GM18517 (cell line): ENCODE results near the gene ASB7.

Source experiments
- ATAC-seq: cut with Tn5 transposase; IDR thresholded peaks from one replicate; pipeline ENCODE4 v1.9.1; 2021; ENCODE audit warnings: mild to moderate bottlenecking, moderate library complexity; ENCODE audit not compliant: unreplicated experiment

The ASB7 gene

DNA sequence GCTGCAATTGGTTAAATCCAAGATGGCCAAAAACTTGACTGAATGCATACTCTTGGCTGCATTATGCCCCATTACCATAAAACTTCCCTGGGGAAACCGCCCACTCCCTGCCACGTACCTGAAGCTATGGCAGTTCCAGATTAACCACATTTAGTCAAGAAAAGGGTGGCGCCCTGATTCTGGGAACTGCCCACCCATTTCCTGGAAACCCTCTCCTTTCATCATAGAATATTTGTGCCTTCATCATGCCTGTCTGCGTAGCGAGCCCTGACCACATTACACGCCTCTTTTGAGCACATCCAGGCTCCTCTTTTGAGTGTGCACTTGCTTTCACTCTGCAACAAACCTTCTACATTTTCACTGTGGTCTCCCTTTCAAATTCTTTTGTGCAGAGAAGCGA, 5.6 kb upstream of the ASB7 start:
- peak; percentile 70 for ATAC-seq

- no peak for ATAC-seq
These were observed 4.5 kb upstream of the ASB7 start for GRCh38 chr15:100597862-100598261.

DNA sequence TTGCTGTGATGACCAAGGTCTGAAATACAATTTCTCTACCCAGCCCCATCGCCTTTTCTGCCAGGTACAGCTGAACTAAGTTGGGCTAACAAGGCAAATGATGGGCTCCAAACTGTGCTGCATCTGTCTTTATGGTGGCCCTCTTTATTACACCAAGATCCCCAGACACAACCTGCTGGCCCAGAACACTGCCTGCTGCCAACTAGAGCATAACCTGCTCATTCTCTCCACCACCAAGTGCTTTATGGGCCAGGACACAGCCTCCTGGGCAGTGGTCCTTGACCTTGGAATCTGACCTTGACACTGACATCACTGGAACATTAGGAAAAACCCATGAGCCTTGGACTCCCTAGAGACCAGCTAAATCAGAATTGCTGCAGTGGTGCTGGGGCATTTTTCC, 3.7 kb upstream of the ASB7 start:
- no peak for ATAC-seq

GRCh38 chr15:100601163-100601562, 1.2 kb upstream of the ASB7 start:
- no peak for ATAC-seq

- ATAC-seq, result no peak
These were observed 749 bp upstream of the ASB7 start for GRCh38 chr15:100601617-100602063.

DNA sequence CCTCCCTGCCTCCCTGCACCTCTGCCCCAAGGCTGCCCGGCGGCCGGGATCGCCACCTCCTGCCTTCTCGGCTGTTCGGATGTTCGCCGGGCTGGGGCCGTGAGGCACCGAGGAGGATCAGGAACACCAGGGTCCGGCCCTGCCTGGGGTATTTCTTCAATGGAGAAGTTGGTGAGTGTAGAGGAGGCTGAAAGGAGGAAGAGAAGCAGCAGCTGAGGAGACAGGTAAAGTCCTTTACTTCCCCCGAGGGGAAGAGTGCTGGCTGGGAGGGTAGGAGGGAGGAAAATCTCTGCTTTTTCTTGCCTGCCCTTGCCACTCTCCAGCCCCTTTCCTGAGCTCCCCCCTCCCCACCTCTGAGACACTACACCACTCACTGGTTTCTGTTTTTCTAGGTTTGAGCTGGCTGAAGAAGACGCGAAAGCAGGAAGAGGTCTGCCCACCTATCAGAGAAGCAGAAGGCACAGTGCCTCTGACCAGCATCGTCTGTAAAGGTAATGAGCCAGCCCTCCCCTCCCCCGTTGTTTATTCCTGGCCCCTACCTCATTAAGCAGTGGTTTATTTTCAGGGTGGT, 519 bp downstream of the ASB7 start:
- ATAC-seq, result peak; percentile 39

- ATAC-seq, result no peak
These were observed 10.2 kb downstream of the ASB7 start for GRCh38 chr15:100612539-100612938.

DNA sequence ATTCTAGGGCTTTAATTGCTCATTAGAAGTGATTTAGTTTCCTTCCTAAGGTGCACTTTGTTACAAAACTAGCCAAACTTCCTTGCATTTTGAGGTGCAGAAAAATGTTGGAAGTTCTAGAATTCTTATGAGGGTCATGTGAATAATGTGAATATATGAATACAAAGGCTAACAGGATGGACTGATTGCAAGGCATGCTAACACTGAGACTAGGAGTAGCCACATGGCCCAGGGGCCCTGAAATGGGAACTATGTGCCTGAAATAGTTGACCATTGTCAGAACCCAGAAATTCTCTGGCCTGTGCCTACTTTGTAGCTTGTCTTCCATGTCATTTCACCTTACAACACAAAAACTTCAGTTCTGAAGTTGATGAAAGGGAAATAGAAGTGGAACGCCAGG, 10.8 kb downstream of the ASB7 start:
- ATAC-seq, result no peak

- ATAC-seq, result no peak
These were observed 11.9 kb downstream of the ASB7 start for GRCh38 chr15:100614336-100614735.

DNA sequence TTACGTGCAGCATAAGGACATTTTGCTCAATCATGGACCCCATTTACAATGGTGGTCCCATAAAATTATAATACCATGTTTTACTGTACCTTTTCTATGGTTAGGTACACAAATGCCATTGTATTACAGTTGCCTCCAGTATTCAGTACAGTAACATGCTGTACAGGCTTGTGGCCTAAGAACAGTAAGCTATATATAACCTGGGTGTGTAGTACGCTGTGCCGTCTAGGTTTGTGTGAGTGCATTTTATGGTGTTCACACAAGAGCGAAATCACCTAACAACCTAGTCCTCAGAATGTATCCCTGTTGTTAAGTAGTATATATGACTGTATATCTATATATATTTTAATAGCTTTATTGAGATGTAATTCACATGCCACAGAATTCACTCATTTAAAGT, 12.5 kb downstream of the ASB7 start:
- no peak for ATAC-seq

DNA sequence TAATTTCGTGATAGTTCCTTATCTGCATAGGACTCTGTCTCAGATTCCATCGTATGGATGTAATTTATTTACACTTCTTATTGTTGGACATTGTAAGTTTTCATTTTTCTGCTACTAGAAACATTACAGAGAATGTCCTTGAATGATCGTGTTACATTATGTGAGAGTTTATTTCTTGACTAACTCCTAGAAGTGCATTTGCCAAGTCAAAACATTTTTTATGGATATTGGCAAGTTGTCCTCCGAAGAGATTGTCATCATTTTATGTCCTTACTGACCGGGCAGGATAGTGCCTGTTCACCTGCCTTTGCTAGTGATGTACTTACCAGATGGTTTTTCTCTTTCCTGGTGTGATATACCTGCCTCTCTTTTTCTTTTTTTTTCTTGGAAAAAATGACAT, 13.4 kb downstream of the ASB7 start:
- no peak for ATAC-seq

DNA sequence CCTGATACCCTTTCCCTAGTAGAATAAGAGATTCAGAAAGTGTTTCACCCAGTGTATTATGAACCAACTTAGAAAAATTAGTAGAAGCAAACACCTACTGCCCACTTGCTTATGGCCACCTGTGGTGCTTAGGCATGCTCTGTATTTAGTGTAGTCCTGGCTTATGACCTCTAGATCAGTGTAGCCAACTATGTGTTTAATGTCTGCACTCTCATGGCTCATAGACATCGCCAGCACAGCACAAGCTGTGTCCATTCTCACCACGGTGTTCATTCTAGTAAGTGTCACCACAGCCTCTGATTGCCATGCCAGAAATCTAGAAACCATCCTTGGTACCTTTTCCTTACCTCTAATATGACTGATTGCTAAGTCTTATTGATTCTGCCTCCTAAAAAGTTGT, 14.3 kb downstream of the ASB7 start:
- ATAC-seq, result no peak

DNA sequence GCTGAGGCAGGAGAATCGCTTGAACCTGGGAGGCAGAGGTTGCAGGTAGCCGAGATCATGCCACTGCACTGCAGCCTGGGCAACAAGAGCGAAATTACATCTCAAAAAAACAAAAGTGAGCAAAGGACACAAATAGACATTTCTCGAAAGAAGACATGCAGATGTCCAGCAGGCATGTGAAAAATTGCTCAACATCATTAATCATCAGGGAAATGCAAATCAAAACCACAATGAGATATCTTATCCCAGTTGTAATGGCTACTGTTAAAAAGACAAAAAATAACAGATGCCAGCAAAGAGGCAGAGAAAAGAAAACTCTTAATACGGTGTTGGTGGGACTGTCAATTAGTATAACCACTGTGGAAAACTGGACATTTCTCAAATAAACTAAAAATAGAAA, 20.9 kb downstream of the ASB7 start:
- ATAC-seq, result no peak

- peak; percentile 77 for ATAC-seq
These were observed 25.5 kb downstream of the ASB7 start for GRCh38 chr15:100627789-100628395.

DNA sequence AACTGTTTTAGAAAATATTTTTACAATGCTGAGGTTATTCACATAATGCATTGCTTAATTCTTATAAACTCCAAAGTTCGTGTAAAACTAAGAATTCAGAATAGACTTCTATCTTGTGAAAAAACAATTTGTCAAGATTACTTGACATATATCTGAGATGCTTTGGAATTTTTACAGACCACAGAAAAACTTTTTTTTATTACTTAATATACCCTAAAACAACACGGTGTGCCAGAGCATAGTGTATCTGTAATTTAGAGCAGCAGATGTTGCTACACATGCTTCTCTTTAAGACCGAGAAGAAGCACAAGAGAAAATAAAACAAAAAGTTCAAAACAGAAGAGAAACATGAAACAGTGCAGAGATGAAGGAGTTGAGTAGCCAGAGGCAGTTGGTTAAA, 26.4 kb downstream of the ASB7 start:
- no peak for ATAC-seq

DNA sequence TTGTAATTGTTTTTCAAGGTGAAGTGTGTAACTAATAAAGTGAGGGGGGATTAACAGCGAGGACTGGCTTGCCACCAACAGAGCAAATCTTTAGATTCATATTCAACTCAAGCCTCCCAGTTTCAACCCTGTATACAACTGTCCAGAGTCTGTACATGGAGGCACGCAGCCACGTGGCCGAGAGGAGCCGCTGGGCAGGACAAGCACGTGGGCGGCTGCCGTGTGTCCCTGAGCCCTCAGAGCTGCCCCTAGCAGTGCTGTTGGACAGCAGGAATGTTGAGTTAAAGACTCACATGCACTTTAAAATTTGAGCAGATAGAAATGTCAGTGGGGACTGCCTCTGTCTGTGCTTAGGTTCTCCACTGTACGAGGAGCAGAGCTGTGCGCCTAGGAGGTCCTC, 29.4 kb downstream of the ASB7 start:
- ATAC-seq, result no peak

DNA sequence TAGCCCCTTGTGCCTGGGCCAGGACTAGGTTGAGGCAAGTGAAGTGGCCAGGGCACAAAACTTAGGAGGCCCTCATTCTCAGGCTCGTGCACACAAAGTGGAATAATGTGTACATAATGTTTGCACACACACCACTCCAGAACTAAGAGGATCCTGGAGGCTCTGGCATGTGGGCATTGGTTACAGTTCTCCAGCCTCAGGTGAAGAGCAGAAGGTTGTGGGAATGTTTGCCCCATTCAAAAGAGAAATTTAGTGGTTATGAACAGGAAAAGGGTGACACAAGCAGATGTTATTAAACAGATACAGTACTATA, 31.3 kb downstream of the ASB7 start:
- ATAC-seq, result no peak

DNA sequence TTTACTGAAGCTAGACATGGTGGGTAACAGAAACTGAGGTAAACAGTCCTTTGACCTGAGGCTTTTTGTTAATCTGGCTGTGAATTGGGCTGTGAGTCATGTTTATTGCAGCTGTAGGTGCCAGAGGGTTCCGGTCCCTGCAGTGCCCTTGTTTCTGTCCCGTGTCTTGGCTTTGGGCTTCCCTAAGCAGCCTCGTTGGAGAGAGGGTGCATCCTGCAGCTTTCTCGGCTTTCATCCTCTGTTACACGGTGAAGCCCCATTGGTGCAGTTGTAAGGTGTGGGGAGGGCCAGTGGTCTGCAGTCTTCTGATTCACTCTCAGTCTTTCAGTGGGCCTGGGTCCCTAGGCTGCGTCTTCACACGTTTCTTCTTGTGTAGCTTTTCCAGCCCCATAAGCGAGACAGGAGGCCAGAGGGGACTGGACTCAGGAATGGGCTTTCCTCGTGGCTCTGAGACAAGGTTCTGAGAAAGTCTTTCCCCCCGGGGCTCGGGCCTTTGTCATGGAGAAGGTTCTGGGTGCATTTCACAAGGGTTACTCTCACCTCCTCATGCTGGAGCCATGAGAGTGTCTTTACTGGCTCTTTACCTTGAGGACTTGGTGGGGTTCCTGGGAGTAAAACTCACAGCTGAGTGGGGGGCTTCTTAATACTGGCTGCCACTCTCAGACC, 33.1 kb downstream of the ASB7 start:
- no peak for ATAC-seq

DNA sequence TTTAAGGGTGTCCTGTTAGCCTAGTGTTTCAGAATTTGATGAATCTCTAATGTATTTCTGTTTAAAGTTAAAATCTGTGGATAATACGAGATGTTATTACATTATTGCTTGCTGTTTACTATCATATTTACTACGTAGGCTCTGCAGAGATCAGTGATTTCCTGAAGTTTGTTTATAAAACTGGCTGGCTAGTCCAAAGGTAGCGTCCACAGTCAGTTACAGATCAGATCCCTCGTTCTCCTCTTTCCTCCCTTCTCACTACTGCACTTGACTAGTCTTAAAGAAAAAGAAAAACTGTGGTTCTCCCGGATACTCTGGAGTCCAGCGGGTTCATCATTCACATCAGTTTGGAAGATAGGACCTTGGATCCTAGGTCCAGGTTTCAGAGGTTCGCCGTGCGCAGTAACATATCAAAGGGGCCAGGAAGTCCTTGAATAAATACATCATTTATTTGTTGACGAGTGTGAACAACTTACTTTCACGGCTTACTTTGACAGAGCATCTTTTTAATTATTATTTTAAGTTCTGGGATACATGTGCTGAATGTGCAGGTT, 35.9 kb downstream of the ASB7 start:
- no peak for ATAC-seq

- ATAC-seq, result no peak
These were observed 40.0 kb downstream of the ASB7 start for GRCh38 chr15:100642213-100642949.

- ATAC-seq, result no peak
These were observed 40.6 kb downstream of the ASB7 start for GRCh38 chr15:100642950-100643338.

DNA sequence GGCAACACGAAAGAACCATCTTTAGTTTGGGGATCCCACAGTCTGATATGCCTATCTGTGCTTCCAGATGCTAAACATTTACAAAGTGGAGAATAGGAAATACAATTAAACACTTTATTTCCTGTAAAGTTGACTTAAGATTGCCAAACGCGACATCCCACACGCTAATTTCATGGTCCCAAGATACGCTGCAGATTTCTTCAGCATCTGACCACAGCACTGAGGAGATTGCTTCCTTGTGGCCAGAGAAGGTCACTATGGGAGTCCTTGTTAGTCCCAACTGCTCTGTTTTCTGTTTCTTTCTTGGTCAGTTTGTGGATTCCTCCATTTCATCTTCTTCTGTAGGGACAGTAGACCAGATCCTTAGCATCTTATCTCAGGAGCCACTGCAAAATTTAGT, 43.3 kb downstream of the ASB7 start:
- ATAC-seq, result no peak
